ENCODE results near the gene SLC35F1.

DNA sequence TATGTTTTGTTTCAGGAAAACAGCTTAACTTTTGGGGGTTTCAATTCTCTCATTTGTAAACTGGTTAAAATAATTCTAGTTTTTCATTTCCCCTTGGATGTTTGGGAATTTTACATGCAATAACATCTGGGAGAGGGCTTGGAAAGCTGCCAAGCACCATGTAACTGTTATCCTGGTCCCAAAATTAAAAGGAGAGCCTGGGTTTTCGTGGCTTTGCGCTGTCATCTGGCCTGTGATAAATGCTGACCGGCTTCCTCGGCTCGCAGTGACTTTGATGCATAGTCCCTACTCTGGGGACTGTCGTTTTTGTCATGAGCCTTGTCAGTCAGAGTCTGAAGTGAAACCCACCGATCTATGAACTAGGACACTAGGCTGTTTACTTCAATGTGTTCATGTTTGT, 12.2 kb downstream of the SLC35F1 start:
- TF ChIP-seq, protein P1, sequence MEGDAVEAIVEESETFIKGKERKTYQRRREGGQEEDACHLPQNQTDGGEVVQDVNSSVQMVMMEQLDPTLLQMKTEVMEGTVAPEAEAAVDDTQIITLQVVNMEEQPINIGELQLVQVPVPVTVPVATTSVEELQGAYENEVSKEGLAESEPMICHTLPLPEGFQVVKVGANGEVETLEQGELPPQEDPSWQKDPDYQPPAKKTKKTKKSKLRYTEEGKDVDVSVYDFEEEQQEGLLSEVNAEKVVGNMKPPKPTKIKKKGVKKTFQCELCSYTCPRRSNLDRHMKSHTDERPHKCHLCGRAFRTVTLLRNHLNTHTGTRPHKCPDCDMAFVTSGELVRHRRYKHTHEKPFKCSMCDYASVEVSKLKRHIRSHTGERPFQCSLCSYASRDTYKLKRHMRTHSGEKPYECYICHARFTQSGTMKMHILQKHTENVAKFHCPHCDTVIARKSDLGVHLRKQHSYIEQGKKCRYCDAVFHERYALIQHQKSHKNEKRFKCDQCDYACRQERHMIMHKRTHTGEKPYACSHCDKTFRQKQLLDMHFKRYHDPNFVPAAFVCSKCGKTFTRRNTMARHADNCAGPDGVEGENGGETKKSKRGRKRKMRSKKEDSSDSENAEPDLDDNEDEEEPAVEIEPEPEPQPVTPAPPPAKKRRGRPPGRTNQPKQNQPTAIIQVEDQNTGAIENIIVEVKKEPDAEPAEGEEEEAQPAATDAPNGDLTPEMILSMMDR (IDR thresholded peaks at IDR 0.05; ENCODE audit: borderline replicate concordance, extremely low read depth, low read length, poor library complexity, severe bottlenecking), result no peak
- no peak for TF ChIP-seq EZH2 (IDR thresholded peaks at IDR 0.05; ENCODE audit: borderline replicate concordance, low read depth, low read length, severe bottlenecking)
